ENCODE data around the gene MYO3B. TPM values are rescaled to one million over a fixed set of nuclear protein-coding genes. Genes with fewer than 3 reads are reported as not detected.
"Not testable (repeated sequence)": the region's sequence is repeated elsewhere in the genome, so short reads cannot be mapped to it uniquely, and the experiment has no call there.

MYO3B gene
- polyA plus RNA-seq, 1 donor (not counting 4 experiments of a cell fraction or from before 2014, with no cell fraction given): 4.4 TPM

DNA sequence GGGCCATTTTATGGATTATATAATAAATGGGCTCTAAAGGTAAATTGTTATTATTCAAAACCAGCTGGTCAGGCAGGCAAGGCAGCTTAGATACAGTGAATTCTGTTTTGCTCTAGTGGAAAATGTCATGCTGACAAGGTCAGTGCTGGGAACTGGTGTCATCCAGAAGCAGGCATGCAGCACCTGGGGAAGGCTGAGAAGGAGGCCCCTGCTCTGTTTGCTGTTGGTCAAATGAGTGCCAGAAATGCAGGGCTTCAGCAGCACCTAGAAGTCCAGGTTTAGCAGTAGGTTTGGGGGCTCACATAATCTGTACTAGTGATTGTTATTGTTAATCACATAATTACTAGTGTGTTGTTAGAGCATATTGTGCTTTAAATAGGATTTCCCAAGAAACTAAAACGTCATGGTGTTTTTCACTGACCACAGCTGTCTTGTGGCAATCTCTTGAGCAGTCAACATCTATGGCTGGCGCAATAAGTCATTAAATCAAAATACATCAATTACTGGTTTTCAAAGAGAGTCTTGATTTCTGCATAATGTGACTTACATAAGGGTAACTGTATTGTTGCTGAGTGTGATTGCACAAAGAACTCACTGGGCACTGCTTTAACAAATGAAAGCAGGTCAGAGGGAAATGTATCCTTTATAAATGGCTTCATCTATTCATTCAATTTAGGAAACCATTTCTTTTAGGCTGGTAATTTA lies 99.1 kb downstream of the MYO3B start:
- Histone ChIP-seq H3K9me3 (ENCODE audit: control insufficient read depth, low read depth, low read length) (no peaks in the 10 kb centered on the region), H3K36me3 (ENCODE audit: control insufficient read depth in 2 of 2, extremely low read depth in 1 of 2, insufficient read depth in 2 of 2, low read length in 2 of 2) (no peaks in the 10 kb centered on the region)
- dilution Hi-C loops (cut with MboI; ENCODE audit: extremely low pct_ligation_motif_present, low sequenced_read_pairs): no loop called here

DNA sequence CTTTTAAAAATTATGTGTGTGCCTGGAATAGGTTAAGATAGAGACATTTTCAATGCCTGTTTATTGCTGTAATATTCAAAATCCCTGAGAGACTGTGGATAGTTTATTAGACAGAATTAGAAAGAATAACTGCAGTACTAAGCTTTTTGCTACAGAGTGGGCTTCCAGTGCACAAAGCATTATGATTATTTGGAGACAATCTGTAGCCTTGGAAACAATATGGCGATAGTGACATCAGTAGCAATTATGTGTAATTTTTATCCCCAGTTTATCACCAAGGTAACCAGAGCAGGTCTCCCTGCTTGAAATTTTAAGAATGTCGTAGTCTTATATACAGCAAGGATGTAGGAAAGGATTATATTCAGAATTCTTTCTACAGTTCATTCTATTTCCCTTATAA lies 100.0 kb downstream of the MYO3B start:
- no peak for FAIRE-seq
- dilution Hi-C loops (cut with MboI; ENCODE audit: extremely low pct_ligation_motif_present, low sequenced_read_pairs): no loop called here
- Histone ChIP-seq H4K20me1 (ENCODE audit: control insufficient read depth, extremely low read depth, insufficient read depth, low read length) (no peaks in the 10 kb centered on the region), H2AFZ (ENCODE audit: control insufficient read depth, low read length) (no peak overlapping the region), H3K36me3 (ENCODE audit: control insufficient read depth in 2 of 2, extremely low read depth in 1 of 2, insufficient read depth in 2 of 2, low read length in 2 of 2) (no peaks in the 10 kb centered on the region), H3K27ac (ENCODE audit: control insufficient read depth, insufficient read depth, low read length) (no peak overlapping the region), H3K27me3 (ENCODE audit: control insufficient read depth, extremely low read depth, insufficient read depth, low read length) (peaks cover 4% of the 10 kb centered on the region), H3K79me2 (ENCODE audit: control insufficient read depth, insufficient read depth, low read length) (no peaks in the 10 kb centered on the region), H3K9me3 (ENCODE audit: control insufficient read depth, low read depth, low read length) (no peaks in the 10 kb centered on the region), H3K4me3 (ENCODE audit: control insufficient read depth in 2 of 3, extremely low read depth in 1 of 3, insufficient read depth in 2 of 3, low read depth in 1 of 3, low read length in 3 of 3) (no peak overlapping the region), H3K9ac (ENCODE audit: control insufficient read depth, extremely low read depth, insufficient read depth, low read length) (no peak overlapping the region), H3K9me1 (ENCODE audit: control insufficient read depth, extremely low read depth, insufficient read depth, low read length) (no peaks in the 10 kb centered on the region), H3K4me2 (ENCODE audit: control insufficient read depth, extremely low read depth, insufficient read depth, low read depth, low read length) (no peak overlapping the region), H3K4me1 (ENCODE audit: control insufficient read depth, extremely low read depth, insufficient read depth, low read length) (no peaks in the 10 kb centered on the region)
- no peak for DNase-seq (ENCODE audit: low read depth, low spot score)
- TF ChIP-seq, protein P1, sequence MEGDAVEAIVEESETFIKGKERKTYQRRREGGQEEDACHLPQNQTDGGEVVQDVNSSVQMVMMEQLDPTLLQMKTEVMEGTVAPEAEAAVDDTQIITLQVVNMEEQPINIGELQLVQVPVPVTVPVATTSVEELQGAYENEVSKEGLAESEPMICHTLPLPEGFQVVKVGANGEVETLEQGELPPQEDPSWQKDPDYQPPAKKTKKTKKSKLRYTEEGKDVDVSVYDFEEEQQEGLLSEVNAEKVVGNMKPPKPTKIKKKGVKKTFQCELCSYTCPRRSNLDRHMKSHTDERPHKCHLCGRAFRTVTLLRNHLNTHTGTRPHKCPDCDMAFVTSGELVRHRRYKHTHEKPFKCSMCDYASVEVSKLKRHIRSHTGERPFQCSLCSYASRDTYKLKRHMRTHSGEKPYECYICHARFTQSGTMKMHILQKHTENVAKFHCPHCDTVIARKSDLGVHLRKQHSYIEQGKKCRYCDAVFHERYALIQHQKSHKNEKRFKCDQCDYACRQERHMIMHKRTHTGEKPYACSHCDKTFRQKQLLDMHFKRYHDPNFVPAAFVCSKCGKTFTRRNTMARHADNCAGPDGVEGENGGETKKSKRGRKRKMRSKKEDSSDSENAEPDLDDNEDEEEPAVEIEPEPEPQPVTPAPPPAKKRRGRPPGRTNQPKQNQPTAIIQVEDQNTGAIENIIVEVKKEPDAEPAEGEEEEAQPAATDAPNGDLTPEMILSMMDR (optimal IDR thresholded peaks at IDR 0.05 in 1 of 3, IDR thresholded peaks at IDR 0.05 in 1 of 3, conservative IDR thresholded peaks at IDR 0.05 in 1 of 3; ENCODE audit: extremely low read depth in 1 of 3, insufficient read depth in 2 of 3, low read length in 3 of 3): no peak
- TF ChIP-seq EZH2 (IDR thresholded peaks at IDR 0.05; ENCODE audit: low read length): no peak

More for the DNA sequence above, 99.1 kb downstream of the MYO3B start:
- Histone ChIP-seq H3K9me1 (ENCODE audit: control insufficient read depth, extremely low read depth, insufficient read depth, low read length) (no peaks in the 10 kb centered on the region), H3K4me3 (ENCODE audit: control insufficient read depth in 2 of 3, extremely low read depth in 1 of 3, insufficient read depth in 2 of 3, low read depth in 1 of 3, low read length in 3 of 3) (no peak overlapping the region), H3K4me2 (ENCODE audit: control insufficient read depth, extremely low read depth, insufficient read depth, low read depth, low read length) (no peak overlapping the region), H3K9ac (ENCODE audit: control insufficient read depth, extremely low read depth, insufficient read depth, low read length) (no peak overlapping the region), H2AFZ (ENCODE audit: control insufficient read depth, low read length) (no peak overlapping the region), H3K27ac (ENCODE audit: control insufficient read depth, insufficient read depth, low read length) (no peak overlapping the region), H3K27me3 (ENCODE audit: control insufficient read depth, extremely low read depth, insufficient read depth, low read length) (no peaks in the 10 kb centered on the region), H3K79me2 (ENCODE audit: control insufficient read depth, insufficient read depth, low read length) (no peaks in the 10 kb centered on the region), H4K20me1 (ENCODE audit: control insufficient read depth, extremely low read depth, insufficient read depth, low read length) (no peaks in the 10 kb centered on the region), H3K4me1 (ENCODE audit: control insufficient read depth, extremely low read depth, insufficient read depth, low read length) (no peaks in the 10 kb centered on the region)
- TF ChIP-seq, protein P1 (optimal IDR thresholded peaks at IDR 0.05 in 1 of 3, IDR thresholded peaks at IDR 0.05 in 1 of 3, conservative IDR thresholded peaks at IDR 0.05 in 1 of 3; ENCODE audit: extremely low read depth in 1 of 3, insufficient read depth in 2 of 3, low read length in 3 of 3): no peak
- TF ChIP-seq EZH2 (IDR thresholded peaks at IDR 0.05; ENCODE audit: low read length): no peak
- FAIRE-seq (no peak), DNase-seq (ENCODE audit: low read depth, low spot score) (no peak)

DNA sequence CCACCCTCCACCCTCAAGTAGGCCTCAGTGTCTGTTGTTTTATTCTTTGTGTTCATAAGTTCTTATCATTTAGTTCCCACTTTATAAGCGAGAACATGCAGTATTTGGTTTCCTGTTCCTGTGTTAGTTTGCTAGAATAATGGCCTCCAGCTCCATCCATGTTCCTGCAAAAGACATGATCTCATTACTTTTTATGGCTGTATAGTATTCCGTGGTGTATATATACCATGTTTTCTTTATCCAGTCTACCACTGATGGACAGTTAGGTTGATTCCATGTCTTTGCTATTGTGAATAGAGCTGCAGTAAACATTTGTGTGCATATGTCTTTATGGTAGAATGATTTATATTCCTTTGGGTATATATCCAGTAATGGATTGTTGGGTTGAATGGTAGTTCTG lies 101.7 kb downstream of the MYO3B start:
- H3K4me2 ChIP-seq (ENCODE audit: control insufficient read depth, extremely low read depth, insufficient read depth, low read depth, low read length); H3K9me1 ChIP-seq (ENCODE audit: control insufficient read depth, extremely low read depth, insufficient read depth, low read length); H3K27me3 ChIP-seq (ENCODE audit: control insufficient read depth, extremely low read depth, insufficient read depth, low read length); H4K20me1 ChIP-seq (ENCODE audit: control insufficient read depth, extremely low read depth, insufficient read depth, low read length); H3K27ac ChIP-seq (ENCODE audit: control insufficient read depth, insufficient read depth, low read length); H2AFZ ChIP-seq (ENCODE audit: control insufficient read depth, low read length); dilution Hi-C loops (cut with MboI; ENCODE audit: extremely low pct_ligation_motif_present, low sequenced_read_pairs); H3K36me3 ChIP-seq (ENCODE audit: control insufficient read depth in 2 of 2, extremely low read depth in 1 of 2, insufficient read depth in 2 of 2, low read length in 2 of 2); H3K9me3 ChIP-seq (ENCODE audit: control insufficient read depth, low read depth, low read length); H3K9ac ChIP-seq (ENCODE audit: control insufficient read depth, extremely low read depth, insufficient read depth, low read length); FAIRE-seq; DNase-seq (ENCODE audit: low read depth, low spot score); H3K79me2 ChIP-seq (ENCODE audit: control insufficient read depth, insufficient read depth, low read length); H3K4me3 ChIP-seq (ENCODE audit: control insufficient read depth in 2 of 3, extremely low read depth in 1 of 3, insufficient read depth in 2 of 3, low read depth in 1 of 3, low read length in 3 of 3); H3K4me1 ChIP-seq (ENCODE audit: control insufficient read depth, extremely low read depth, insufficient read depth, low read length): not testable (repeated sequence)
